B cell (primary cell): Measurements from ENCODE around the gene TSPAN32.

ENCODE experiments used
- CTCF ChIP-seq: fragments of 200-600 bp; IDR thresholded peaks from one replicate; pipeline ENCODE4 v1.8.0; 2022; ENCODE audit warnings: antibody characterized with exemption, mild to moderate bottlenecking
- EZH2 ChIP-seq: IDR thresholded peaks from 2 replicates; pipeline ENCODE4 v1.6.1; 2012; ENCODE audit warnings: borderline replicate concordance, low read depth, mild to moderate bottlenecking, moderate library complexity, low read length; ENCODE audit not compliant: insufficient read depth, poor library complexity, severe bottlenecking

- TF ChIP-seq CTCF, result no peak
- no peak for TF ChIP-seq EZH2
These were observed 57.7 kb downstream of the TSPAN32 start for GRCh38 chr11:2359557-2359956.
